Tongue (tissue), 2 donors: Measurements from ENCODE around the gene IRF2BPL. TPM values are rescaled to one million over a fixed set of nuclear protein-coding genes. Genes with fewer than 3 reads are reported as not detected.
"Not testable (repeated sequence)": the region's sequence is repeated elsewhere in the genome, so short reads cannot be mapped to it uniquely, and the experiment has no call there.

ENCODE experiments used
- DNase-seq: peaks from one replicate; pipeline ENCODE4 v3.0.0-alpha.2; 2015
- total RNA-seq: library from RNA; depleted of rRNA; stranded (reverse); fragments of >200 nt; gene quantifications from one replicate; pipeline ENCODE4 v1.2.3, GENCODE V29; 2014

Gene IRF2BPL
- total RNA-seq, 1 donor from 2014 or later, result 47.7 TPM

DNA sequence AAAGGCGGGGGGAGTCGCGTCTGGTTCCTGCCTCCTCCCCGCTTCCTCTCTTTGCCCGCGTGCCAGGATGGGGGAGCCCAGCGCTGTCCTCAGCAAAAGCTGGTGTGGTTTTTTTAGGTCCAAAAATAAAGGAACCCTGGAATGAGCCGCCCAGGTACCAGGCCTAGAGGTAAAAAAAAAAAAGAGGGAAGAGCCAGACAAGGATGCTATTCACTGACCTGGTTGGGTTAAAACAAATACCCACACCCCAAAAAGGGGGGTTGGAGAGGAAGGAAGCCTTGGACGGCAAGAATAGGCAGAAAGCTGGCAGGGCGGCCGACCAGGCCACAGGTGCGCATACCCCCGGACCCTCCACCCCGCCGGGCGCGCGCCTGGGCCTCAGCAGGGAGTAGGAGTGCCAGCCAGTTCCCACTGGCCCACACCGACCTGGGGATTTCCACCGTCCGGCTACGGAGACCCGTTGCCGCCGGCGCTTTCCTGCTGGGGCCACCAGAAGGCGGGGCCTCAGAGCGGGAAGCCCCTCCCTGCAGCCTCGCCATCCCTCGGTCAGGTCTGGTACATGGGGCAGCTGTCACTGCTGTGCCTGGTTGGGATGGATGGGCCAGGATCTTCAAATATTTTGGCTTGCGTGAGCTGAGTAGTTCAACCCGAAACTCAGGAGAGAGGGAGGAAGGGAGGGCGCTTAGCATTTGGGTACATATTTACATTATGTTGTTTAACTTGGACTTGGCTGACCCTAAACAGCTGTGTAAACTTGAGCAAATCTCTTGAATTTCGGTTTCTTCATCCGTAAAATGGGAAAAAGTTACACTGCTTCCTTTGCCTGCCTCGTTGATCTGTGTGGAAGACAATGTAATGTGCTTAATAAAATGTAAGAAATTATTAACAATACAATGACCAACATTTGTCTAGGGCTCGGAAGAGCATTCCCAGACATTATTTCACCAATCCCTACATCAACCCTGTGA lies 5.4 kb upstream of the IRF2BPL start:
- peak; percentile 88 for DNase-seq

DNA sequence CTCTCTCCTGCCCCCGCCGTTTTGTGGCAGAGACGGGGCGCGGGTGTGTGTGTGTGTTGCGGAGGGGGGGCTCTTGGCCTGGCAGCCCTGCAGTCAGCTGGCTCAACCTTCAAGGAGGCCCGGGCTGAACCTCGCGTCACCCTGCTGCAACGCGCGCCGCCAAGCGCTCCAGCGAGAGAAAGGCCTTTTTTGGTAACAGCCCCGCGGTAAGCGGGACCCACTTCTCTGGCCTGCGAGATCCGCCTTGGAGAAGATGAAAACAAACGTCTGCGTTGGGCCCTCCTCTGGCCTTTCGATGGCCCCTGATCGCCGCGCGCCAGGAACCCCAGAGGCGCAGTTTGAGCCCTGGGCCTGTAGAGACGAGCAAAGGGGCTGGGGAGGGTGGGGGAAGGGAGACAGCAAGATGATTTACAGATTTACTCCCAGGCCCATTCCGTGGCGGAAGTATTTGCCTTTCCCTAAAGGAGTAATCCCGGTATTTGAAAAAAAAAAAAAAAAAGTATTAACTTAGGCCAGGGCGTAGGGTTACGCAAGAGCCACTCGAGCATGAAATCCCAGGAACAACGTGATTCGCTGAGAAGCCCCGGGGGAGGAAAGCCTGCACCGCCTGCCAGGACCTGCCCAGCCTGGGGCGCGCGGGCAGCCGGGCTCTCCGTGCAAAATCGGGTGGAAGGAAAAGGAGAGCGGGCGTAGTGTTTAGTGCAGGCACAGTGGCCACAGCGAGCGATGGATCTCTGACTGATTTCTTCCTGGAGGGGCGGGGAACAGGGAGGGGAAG lies 4.5 kb upstream of the IRF2BPL start:
- DNase-seq, result peak; percentile 98

DNA sequence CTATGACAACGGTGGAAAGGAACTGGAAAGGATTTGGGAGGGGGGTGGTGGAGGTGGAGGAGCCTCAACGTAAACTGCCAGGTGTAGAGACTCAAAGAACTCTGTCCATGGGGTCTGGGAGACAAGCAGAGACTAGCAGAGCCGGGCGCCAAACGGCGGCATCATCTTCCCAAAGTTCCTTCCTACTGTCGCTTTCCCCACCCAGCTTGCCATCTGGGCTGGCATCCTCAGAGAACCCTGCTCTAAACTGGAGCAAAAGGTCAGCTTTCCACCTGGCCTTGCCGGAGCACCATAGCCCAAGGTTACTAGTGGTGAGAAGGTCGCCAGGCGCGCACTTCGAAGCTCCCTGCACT lies 4.0 kb upstream of the IRF2BPL start:
- no peak for DNase-seq

DNA sequence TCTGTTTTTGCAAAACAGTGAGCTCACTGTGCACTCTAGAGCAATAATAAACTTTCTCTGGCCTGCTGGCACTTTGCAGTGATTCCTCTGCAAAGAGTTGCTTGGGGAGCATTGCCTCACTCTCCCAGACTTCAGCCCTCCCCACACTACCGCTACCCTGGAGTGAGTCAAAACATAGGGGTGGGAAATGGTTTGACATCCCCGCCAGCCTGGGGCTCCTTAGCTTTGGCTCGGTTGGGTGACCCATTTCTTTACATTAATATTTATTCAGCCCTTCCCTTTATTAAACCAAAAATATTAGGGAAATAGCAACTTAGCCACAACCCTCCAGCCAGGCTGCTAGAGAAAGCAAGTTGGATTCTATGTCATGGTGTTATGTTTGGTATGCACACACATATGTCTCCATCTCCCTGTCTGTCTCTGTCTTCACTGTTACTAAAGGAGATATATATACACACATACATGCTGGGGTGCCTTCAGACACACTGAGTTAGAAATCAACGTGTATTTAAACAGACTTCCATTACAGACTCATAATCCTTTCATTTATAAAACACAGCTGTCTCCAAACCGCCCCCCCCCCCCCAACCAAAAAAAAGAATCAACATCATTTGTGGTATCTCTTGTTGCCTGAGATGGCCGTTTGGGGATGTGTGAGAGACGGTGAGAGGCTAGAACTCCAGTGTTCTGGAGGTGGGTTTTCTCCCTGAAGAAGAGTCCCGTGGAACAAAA lies 3.4 kb upstream of the IRF2BPL start:
- peak; percentile 67 for DNase-seq

DNA sequence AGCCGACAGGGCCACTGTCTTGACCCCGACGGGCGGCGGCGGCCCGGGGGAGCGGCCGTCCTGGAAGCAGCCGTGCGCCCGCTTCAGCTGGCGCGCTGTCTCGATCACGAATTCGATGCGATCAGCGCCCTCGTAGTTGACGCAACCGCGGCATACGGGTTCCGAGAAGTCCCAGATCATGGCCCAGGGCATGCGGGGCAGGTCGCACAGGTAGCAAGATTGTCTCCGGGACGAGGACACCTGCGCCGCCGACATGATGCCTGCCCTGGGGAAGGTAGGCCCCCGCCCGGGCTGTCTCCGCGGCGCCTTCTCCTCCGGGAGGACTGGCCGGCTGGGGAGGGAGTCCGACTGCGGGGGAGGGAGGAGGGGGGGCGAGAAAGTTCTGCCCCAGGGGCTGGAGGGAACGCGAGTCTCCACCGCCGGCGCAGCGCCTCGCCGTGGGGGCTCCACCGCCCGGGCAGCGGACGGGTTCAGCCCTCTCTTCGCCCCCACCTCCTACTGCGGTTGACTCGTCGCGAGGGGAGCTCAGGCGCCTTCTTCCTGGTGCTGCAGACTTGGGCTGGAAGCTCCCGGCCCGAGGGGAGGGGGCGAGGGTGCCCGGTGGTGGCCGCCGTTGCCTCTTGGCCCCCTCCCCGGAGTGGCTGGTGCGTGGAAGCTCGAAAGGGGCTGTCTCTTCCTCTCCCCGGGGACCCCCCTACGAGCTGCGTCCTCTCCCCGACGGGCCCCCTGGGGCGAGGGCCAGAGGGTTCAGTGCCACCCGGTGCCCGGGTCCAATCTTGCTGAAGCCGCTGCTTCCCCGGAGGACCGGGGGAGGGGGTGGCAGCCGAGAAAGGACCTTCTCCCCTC lies 747 bp downstream of the IRF2BPL start:
- DNase-seq, result peak; percentile 83

DNA sequence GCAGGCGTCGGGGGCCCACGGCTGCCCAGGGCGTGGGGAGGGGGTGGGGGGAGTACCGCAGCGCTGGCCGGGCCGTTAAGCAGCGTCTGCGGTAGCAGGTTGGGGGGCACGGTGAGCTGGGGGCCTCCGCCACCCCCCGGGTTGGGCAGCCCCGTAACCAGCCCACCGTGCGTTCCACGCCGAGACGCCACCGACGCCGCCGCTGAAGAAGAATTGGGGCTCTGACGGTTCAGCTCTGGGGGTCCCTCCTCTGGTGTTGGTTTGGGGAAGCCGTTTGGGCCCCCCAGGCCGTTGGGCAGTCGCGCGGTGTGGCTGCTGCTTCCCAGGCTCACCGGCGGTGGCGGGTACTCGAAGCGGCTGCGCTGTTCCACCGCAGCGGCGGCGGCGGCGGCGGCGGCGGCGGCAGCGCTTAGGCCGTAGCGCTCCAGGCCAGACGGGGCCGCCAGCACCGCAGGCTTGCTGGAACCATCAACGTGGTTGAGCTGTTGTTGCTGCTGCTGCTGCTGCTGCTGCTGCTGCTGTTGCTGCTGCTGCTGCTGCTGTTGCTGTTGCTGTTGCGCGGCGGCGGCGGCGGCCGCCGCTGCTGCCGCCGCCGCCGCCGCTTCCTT lies 1.5 kb downstream of the IRF2BPL start:
- peak; percentile 70 for DNase-seq

DNA sequence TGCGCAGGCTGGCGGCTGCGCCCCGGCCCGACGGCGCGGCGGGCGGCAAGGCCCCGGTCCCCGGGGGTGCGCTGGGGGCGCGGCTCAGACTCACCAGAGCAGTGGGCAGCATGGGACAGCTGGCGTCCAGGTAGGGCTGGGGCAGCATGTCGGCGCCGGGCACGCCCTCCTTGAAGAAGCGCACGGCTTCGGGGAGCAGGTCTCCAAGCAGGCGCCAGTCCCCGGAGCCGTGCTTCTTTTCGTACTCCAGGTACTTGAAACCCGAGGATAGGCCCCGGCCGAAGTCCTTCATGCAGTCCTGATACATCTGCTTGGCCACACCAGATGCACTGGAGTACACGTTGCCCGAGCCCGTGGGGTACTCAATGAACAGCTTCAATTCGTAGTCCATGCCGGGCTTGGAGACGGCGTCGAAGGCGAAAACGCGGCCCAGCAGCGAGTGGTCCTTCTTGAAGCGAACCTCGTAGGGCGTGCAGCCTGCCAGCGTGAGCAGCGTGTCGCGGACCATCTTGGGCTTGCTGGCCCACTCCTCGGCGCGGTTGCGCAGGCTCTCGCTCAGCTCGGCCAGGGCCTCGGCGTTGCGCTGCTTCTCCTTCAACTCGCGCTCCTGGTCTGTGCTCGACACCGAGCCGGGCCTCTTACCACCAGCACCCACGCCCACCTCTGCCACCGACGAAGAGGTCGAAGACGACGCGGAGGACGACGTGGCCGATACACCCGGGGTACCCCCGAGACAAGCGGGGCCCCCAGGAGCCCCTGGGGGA lies 2.2 kb downstream of the IRF2BPL start:
- peak; percentile 66 for DNase-seq

DNA sequence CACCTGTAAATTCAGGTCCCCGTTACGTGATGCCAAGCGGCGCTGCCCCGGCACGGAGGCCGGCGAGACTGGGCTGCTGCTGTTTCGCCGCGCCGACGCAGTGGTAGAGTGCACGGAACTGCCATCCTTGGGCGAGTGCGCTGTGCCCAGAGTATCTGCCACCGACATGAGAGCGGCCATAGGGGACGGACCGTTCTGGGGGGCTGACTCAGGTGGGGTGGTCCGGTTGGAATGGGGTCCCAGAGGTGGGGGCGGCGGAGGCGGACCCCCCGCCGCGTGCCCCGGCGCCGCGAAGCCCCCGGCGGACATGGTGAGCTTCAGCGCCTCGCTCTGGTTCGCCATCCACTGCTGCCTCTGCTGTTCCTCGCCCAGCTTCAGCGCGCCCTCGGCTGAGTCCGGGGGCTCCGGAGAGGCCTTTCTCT lies 2.8 kb downstream of the IRF2BPL start:
- no peak for DNase-seq

DNA sequence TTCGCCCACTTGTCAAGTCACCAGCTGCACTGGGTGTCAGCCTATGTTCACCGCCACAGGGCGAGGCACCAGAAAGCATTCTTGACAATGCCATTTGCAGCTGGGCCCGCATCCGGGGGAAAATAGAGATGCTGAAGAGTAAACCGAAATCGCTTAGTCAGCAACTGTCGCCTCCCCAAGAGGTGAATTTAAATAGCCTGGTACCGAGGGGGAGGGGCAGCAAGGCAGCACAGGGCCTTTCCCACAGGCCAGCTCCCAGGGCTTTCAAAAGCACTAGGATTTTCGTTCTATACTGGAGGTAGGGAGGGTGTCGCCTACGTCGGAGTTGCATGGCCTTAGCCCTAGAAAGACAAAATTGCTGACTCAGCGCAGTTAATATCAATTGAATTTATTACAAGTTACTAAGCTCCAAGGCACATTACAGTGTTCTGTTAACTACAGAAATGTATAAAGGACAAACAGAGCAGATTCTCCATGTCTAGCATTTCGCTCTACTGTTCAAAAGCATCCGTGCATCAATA lies 4.3 kb downstream of the IRF2BPL start:
- DNase-seq, result peak; percentile 80

DNA sequence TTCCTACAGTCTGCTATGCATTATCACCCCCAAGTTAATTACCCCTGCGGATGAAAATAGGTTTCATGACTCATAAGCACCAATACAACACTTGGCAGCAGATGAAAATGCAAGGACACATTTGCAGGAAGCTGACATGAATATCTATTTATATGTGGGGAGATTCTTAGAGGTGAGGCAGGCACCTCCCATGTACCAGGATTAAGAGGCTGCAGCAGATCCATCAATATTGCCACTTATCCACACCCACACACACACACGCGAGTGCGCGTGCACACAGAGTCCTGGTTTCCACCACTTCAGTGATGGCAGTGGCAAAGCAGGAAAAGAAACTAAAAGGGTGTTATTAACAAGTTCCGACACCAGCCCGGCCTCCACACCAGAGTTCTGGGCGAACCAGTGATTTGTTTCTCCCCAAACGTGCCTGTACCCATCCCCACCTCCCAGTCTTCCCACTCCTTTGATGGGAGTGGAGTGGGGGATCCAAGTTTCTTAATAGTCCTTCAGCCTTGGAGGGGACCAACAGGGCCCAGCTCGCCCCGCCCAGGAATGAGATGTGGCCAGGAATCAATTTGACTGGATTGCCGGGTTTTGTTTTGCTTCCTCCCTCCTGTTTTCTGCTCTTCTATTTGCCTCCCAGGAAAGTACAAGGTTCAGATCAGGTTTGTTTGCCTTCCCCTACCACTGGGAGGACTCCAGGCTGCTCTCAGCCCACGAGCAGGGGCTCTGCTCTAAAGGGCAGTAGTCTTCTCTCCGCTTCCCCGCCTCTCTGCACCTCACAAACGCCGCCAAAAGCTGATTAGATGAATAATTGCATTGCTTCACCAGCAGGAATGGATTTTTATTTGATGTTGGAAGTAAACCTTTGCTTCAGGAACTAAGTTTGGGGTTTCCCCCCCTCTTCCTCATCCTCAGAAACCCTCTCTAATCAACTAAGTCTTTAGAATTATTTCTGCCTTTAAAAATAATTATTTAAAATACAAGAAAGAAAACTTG lies 5.2 kb downstream of the IRF2BPL start:
- peak; percentile 59 for DNase-seq

DNA sequence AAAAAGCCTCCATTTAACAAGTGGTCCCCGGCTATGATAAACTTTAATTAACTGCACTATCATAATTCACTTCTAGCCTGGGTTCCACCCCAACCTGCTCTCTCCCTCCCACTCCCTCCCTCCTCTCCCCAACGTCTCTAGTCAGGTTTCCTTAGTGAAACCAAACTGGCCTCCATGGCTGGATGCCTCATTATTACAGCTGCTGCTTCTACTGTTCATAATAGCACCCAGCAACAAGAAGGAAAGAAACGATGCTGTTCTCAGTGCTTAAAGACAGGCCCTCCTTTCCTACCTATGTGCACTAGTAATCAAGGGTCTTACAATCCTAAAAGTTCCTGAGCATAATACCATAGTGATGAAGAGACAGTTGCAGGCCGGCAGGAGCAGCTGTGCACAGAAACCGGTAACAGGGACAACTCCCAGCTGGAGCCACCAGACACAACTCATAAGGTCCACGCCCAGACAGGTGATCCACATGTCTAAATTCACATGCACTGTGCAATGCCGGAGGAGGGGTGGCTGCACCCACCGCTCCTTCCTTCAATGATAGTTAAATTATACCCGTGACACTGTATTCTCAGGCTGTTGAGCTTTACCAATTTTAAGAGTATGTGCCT lies 6.2 kb downstream of the IRF2BPL start:
- peak; percentile 63 for DNase-seq

DNA sequence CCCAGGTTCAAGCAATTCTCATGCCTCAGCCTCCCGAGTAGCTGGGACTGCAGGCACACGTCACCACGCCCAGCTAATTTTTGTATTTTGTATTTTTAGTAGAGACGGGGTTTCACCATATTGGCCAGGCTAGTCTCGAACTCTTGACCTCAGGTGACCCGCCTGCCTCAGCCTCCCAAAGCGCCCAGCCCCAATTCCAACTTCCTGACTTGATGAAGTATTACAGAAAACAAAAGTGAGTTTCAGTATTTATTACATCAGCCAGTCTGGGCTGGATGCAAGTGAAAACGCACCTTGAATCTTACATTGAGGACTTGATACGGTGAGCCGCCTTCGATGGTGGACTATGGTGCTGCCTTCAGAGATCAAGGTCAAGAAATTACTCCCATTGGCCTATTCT lies 7.1 kb downstream of the IRF2BPL start:
- not testable (repeated sequence) for DNase-seq

DNA sequence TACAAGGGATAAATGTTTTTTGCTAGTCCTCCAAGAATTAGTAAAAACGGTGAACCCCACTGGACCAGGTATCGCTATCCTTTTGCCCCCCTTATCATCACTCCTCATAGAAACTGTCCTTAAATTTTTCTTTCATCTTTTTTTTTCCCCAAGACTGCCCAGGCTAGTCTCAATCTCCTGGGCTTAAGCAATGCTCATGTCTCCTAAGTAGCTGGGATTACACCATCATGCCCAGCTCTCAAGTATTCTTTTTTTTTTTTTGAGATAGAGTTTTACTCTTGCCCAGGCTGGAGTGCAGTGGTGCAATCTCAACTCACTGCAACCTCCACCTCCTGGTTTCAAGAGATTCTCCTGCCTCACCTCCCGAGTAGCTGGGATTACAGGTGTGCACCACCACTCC lies 9.7 kb downstream of the IRF2BPL start:
- no peak for DNase-seq

DNA sequence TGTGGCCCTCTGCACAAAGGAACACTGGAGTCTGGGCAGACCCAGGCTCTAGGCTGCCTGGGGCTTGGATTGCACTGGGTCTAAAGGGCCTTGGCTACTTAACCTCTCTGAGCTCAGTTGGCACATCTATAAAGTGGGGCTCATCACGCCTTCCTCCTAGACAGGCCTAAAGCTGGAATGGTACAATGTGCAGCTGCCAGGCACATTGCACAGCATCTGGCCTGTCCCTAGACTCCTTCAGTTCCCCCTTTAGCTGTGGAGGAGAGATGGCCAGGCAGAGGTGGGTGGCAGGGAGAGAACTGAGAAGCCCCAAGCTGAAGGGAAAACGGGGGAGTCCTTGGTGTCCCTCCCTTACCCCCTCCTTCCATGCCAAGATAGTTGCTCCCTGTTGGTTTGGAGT lies 10.8 kb downstream of the IRF2BPL start:
- DNase-seq, result no peak

DNA sequence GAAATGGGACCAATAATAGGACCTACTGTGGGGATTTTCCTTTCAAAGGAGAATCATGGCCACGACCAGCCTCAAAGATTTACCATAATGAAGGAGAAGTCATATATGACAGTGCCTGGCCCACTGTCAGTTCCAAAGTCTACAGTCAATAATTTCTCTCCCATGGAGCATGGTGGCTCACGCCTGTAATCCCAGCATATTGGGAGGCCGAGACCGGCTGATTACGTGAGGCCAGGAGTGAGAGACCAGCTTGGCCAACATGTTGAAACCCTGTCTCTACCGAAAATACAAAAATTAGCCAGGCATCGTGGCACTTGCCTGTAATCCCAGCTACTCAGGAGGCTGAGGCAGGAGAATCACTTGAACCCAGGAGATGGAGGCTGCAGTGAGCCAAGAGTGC lies 13.8 kb downstream of the IRF2BPL start:
- no peak for DNase-seq

DNA sequence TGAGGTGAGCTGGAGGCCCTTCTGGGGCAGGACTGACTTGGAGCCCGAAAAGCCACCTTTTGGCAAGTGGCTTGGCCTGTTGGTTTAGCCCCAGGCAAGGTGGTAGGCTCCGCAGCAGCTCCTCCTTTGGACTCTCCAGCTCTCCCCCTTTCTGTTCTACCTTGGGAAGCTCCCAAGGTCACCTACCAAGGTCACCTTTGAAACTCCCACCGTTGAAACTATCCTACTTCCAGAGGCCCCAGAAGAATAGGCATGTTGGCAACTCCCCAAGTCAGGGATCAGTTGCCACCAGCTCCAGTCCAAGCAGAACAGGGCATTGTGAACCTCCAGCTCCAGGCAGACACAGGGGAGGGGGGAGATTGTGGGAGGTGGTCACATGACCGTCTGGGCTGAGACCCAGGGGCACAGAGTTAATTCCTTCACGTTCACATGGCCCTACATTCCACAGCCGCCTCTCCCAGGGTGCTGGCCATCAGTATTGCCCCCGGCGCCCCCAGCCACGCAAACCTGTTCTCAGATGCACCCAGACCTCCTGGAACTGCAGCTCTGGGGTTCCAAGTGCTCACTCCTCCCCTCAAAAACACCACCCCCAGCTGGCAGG lies 14.4 kb downstream of the IRF2BPL start:
- DNase-seq, result peak; percentile 77

DNA sequence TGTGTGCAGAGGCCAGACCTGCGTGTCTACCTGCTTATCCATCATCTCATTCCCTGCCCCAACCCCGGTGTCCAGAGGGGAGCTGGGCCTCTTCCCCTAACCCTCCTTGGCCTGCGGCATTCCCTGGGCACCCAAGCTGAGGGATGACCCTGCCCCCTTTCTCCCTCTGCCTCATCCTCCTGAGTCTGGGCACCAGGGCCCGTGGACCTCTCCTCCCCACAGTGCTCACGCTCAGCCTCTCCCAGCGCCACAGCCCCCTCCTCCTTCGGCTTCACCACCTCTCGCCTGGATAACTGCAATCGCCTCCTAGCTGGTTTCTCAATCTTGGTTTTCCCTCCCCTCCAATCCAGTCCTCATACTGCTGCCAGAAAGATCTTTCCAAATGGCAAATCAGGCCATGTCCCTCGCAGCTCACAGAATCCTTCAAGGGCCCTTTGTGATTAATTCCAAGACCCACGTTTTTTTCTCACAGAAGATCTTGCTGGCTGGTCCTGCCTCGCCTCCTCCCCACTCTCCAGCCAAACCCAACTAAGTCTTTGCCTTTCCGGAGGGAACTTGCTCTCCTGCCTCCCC lies 16.2 kb downstream of the IRF2BPL start:
- no peak for DNase-seq

DNA sequence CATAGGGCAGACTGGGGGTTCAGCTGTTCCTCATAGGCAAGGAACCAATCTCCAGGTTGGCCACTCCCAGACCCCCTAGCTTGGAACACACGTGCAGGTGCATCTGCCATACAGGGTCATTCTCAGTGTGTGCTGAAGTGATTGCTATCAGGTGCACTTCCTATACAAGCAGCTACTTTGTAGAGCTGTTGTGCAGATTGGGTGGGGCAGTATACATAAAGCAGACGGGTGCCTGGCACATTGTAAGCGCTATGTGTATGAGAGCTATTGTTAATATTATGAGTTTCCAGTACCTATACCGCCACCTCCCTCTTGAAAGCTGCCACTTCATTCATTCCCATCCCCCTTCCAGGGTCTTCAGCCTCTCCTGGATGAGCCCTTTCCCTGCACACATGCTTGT lies 17.3 kb downstream of the IRF2BPL start:
- DNase-seq, result peak; percentile 21
